GM12892 (cell line): ENCODE data around the gene KLHL12.
"Not testable (repeated sequence)": the region's sequence is repeated elsewhere in the genome, so short reads cannot be mapped to it uniquely, and the experiment has no call there.

Experiments used
- DNase-seq: peaks from one replicate; pipeline ENCODE4 v3.0.0; 2011; ENCODE audit not compliant: insufficient read length
- FAIRE-seq: peaks from 2 replicates; lab custom pipeline; 2011; peaks lifted over from hg19 to GRCh38; lab: Jason Lieb, UNC
- POLR2A ChIP-seq: IDR thresholded peaks from 2 replicates; pipeline ENCODE4 v1.6.1; 2011; ENCODE audit warnings: low read depth, low read length, control low read depth
- POLR2AphosphoS5 ChIP-seq: IDR thresholded peaks from 2 replicates; pipeline ENCODE4 v1.6.1; 2011; ENCODE audit warnings: low read depth, low read length, control low read depth
- TAF1 ChIP-seq: IDR thresholded peaks from 2 replicates; pipeline ENCODE4 v1.6.1; 2011; ENCODE audit warnings: low read depth, mild to moderate bottlenecking, control low read depth, low read length, borderline replicate concordance

Gene KLHL12

GRCh38 chr1:202905331-202905730, 21.7 kb downstream of the KLHL12 start:
- no peak for DNase-seq
- no peak for FAIRE-seq
- TF ChIP-seq POLR2AphosphoS5 (no peak), POLR2A (no peak), TAF1 (no peak)

GRCh38 chr1:202903808-202904207, 23.2 kb downstream of the KLHL12 start:
- FAIRE-seq, DNase-seq: not testable (repeated sequence)

GRCh38 chr1:202901555-202901954, 25.5 kb downstream of the KLHL12 start:
- DNase-seq (no peak), FAIRE-seq (no peak)
- TF ChIP-seq POLR2AphosphoS5 = no peak
- TF ChIP-seq POLR2A = no peak
- TF ChIP-seq TAF1 = no peak

DNA sequence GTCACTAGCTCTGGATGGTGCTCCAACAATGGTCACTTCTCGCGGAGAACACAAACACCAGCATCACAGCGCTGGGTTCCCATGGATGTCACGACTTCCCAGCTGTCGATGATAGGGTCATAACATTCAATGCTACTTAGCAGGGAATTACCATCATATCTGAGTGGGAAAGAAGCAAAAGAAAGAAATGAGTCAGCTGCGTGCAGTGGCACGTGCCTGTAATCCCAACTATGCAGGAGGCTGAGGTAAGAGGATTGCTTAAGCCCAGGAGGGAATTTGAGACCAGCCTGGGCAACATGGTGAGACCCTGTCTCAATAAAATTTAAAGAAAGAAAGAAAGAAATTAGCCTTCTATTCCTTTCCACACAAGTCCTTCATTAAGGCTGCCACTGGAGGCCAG, 34.5 kb downstream of the KLHL12 start:
- FAIRE-seq = no peak
- DNase-seq = no peak
- TF ChIP-seq POLR2A (no peak), POLR2AphosphoS5 (no peak), TAF1 (no peak)

DNA sequence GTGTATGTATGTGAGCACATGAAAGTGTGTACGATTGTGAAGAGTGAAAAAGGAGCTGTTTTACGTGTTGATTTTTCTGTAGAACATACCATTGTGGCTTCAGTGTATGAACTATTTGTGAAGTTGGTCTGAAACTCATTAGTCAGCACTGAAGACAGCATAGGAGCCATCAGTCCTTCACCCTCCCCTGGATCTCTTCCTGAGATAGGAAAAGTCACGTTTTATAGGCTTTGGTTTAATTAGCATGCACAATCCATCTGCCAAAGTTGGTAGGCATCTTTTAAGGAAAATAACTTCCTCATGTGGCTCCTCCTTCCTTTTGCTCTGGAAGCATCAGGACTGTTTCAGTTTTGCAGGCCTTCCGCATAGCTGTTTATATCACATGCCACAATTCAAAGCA, 36.6 kb downstream of the KLHL12 start:
- no peak for DNase-seq
- FAIRE-seq = no peak
- TF ChIP-seq TAF1 = no peak
- TF ChIP-seq POLR2AphosphoS5 = no peak
- no peak for TF ChIP-seq POLR2A

DNA sequence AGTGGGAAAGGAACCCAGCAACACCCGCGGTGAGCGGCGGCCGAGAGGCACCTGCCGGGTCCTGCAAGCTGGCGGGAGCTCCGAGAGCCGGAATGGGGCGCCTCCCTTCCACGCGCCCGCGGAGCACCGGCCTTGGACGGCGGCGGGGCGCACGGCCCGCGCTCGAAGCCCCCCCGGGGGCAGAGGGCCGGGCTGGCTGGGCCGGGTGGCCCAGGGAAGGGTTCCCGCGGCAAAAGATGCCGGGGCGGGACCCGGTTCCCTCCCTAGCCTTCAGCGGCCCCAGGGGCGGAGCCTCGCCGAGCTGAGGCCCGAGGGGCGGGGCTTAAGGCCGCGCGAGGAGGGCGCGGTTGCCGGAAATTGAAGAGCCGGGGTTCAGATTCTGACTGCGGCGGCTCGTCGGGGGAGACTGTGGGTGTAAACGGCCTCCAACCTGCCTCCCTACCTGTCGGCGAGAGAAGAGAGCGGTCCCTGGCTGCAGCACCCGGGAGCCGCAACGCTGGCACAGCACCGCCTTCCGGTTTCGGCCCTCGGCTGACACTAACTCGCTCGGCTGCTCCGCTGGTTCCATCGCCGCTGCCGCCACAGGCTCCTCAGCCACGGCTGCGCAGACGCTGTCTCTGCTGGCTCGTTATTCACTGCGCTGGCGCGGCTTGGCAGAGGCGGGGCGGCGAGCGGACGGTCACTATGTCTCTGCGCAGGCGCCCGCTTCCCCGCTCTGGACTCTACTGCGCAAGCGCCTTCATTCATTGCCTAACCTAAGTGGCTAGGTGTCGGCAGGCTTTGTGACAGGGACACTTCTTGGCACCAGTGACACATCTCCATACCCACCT, 38.3 kb downstream of the KLHL12 start, which contains the start of gene RABIF:
Gene RABIF (minus strand): TSS at position 619 of the 830 bp plus-strand sequence. CDS start 51 bp downstream, at position 568.
- DNase-seq (peak; percentile 93), FAIRE-seq (peak; percentile 99)
- TF ChIP-seq TAF1 (peak; percentile 48), POLR2AphosphoS5 (peak; percentile 96), POLR2A (peak; percentile 96)

- DNase-seq (no peak), FAIRE-seq (no peak)
- no peak for TF ChIP-seq TAF1
- no peak for TF ChIP-seq POLR2AphosphoS5
- no peak for TF ChIP-seq POLR2A
These were observed 38.9 kb downstream of the KLHL12 start for GRCh38 chr1:202888221-202888530.

GRCh38 chr1:202880961-202881460, 46.0 kb downstream of the KLHL12 start:
- TF ChIP-seq TAF1 (no peak), POLR2AphosphoS5 (no peak), POLR2A (no peak)
- no peak for FAIRE-seq
- DNase-seq = no peak

GRCh38 chr1:202880062-202880461, 47.0 kb downstream of the KLHL12 start:
- DNase-seq = no peak
- FAIRE-seq = no peak
- no peak for TF ChIP-seq POLR2AphosphoS5
- TF ChIP-seq POLR2A = no peak
- TF ChIP-seq TAF1 = no peak

DNA sequence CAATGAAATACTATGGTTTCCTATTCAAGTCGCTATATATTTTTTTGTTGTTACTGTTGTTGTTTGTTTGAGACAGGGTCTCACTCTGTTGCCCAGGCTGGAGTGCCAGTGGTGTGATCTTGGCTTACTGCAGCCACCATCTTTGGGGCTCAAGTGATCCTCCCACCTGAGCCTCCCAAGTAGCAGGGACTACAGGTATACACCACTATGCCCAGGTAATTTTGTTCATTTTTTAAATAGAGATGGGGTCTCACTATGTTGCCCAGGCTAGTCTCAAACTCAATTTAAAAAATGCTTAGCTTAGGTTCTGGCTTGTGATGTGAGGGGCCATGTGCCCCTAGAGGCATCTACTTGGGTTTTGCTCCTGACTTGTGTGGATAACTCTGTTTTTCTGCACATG, 47.9 kb downstream of the KLHL12 start:
- DNase-seq (no peak), FAIRE-seq (no peak)
- TF ChIP-seq TAF1 = no peak
- TF ChIP-seq POLR2AphosphoS5 = no peak
- no peak for TF ChIP-seq POLR2A

- TF ChIP-seq POLR2AphosphoS5 (no peak), POLR2A (no peak), TAF1 (no peak)
- no peak for DNase-seq
- FAIRE-seq = no peak
These were observed 54.0 kb downstream of the KLHL12 start for GRCh38 chr1:202873026-202873425.

- FAIRE-seq = no peak
- no peak for DNase-seq
- no peak for TF ChIP-seq POLR2AphosphoS5
- no peak for TF ChIP-seq POLR2A
- no peak for TF ChIP-seq TAF1
These were observed 55.7 kb downstream of the KLHL12 start for GRCh38 chr1:202871367-202871766.
